ENCODE measurements around the gene ERBB4. TPM values are rescaled to one million over a fixed set of nuclear protein-coding genes. Genes with fewer than 3 reads are reported as not detected.
"Not testable (repeated sequence)": the region's sequence is repeated elsewhere in the genome, so short reads cannot be mapped to it uniquely, and the experiment has no call there.

The ERBB4 gene
- total RNA-seq, 2 donors from 2014 or later = not detected

- Mint-ChIP-seq H3K36me3 (ENCODE audit: insufficient read depth in 2 of 2) (no peaks in the 10 kb centered on the region), H3K4me1 (ENCODE audit: low read depth) (no peaks in the 10 kb centered on the region), H3K4me3 (no peak overlapping the region), H3K9me3 (no peaks in the 10 kb centered on the region), H3K27ac (no peak overlapping the region), H3K27me3 (ENCODE audit: low read depth) (no peaks in the 10 kb centered on the region)
- DNase-seq (peak; percentile 11 to 17), ATAC-seq (replicated peaks in 1 of 2) (peak in 1 of 2 donors; percentile 43)
Observed at GRCh38 chr2:211745295-211746097, 793.1 kb downstream of the ERBB4 start.

GRCh38 chr2:211744379-211744778 lies 794.2 kb downstream of the ERBB4 start:
- Mint-ChIP-seq H3K9me3 (no peaks in the 10 kb centered on the region), H3K4me3 (no peak overlapping the region)

GRCh38 chr2:211741966-211742365 lies 796.6 kb downstream of the ERBB4 start:
- H3K36me3 Mint-ChIP-seq (ENCODE audit: insufficient read depth in 2 of 2) = no peaks in the 10 kb centered on the region
- no peak for DNase-seq
- no peak overlapping the region for H3K4me3 Mint-ChIP-seq
- no peak for ATAC-seq (replicated peaks in 1 of 2)
- H3K27me3 Mint-ChIP-seq (ENCODE audit: low read depth) = no peaks in the 10 kb centered on the region
- no peaks in the 10 kb centered on the region for H3K4me1 Mint-ChIP-seq (ENCODE audit: low read depth)
- no peak overlapping the region for H3K27ac Mint-ChIP-seq
- H3K9me3 Mint-ChIP-seq = no peaks in the 10 kb centered on the region

More at GRCh38 chr2:211744379-211744778, 794.2 kb downstream of the ERBB4 start:
- Mint-ChIP-seq H3K27me3 (ENCODE audit: low read depth) (no peaks in the 10 kb centered on the region), H3K27ac (no peak overlapping the region), H3K36me3 (ENCODE audit: insufficient read depth in 2 of 2) (no peaks in the 10 kb centered on the region), H3K4me1 (ENCODE audit: low read depth) (no peaks in the 10 kb centered on the region)
- DNase-seq (no peak), ATAC-seq (replicated peaks in 1 of 2) (no peak)

GRCh38 chr2:211737282-211737681 lies 801.3 kb downstream of the ERBB4 start:
- ATAC-seq (replicated peaks in 1 of 2) (no peak), DNase-seq (no peak)
- no peak overlapping the region for H3K27ac Mint-ChIP-seq
- H3K4me1 Mint-ChIP-seq (ENCODE audit: low read depth) = no peaks in the 10 kb centered on the region
- no peak overlapping the region for H3K4me3 Mint-ChIP-seq
- H3K9me3 Mint-ChIP-seq = no peaks in the 10 kb centered on the region
- no peaks in the 10 kb centered on the region for H3K27me3 Mint-ChIP-seq (ENCODE audit: low read depth)
- H3K36me3 Mint-ChIP-seq (ENCODE audit: insufficient read depth in 2 of 2) = no peaks in the 10 kb centered on the region

- no peaks in the 10 kb centered on the region for H3K27me3 Mint-ChIP-seq (ENCODE audit: low read depth)
- no peak overlapping the region for H3K27ac Mint-ChIP-seq
- ATAC-seq (replicated peaks in 1 of 2) (no peak), DNase-seq (no peak)
- H3K36me3 Mint-ChIP-seq (ENCODE audit: insufficient read depth in 2 of 2) = no peaks in the 10 kb centered on the region
- no peaks in the 10 kb centered on the region for H3K4me1 Mint-ChIP-seq (ENCODE audit: low read depth)
- no peaks in the 10 kb centered on the region for H3K9me3 Mint-ChIP-seq
- no peak overlapping the region for H3K4me3 Mint-ChIP-seq
Observed at GRCh38 chr2:211730215-211730614, 808.4 kb downstream of the ERBB4 start.

- Mint-ChIP-seq H3K27me3 (ENCODE audit: low read depth) (no peaks in the 10 kb centered on the region), H3K4me1 (ENCODE audit: low read depth) (no peaks in the 10 kb centered on the region), H3K27ac (no peak overlapping the region)
Observed at GRCh38 chr2:211729433-211729832, 809.2 kb downstream of the ERBB4 start.

GRCh38 chr2:211724933-211725332 lies 813.7 kb downstream of the ERBB4 start:
- DNase-seq (no peak), ATAC-seq (replicated peaks in 1 of 2) (no peak)
- Mint-ChIP-seq H3K27ac (no peak overlapping the region), H3K4me1 (ENCODE audit: low read depth) (no peaks in the 10 kb centered on the region), H3K4me3 (no peak overlapping the region), H3K27me3 (ENCODE audit: low read depth) (no peaks in the 10 kb centered on the region), H3K36me3 (ENCODE audit: insufficient read depth in 2 of 2) (no peaks in the 10 kb centered on the region), H3K9me3 (peaks cover 0 to 1% of the 10 kb centered on the region in 2 donors)

More at GRCh38 chr2:211729433-211729832, 809.2 kb downstream of the ERBB4 start:
- DNase-seq (no peak), ATAC-seq (replicated peaks in 1 of 2) (no peak)
- H3K36me3 Mint-ChIP-seq (ENCODE audit: insufficient read depth in 2 of 2) = no peaks in the 10 kb centered on the region
- H3K4me3 Mint-ChIP-seq = no peak overlapping the region
- no peaks in the 10 kb centered on the region for H3K9me3 Mint-ChIP-seq

- Mint-ChIP-seq H3K27ac (no peak overlapping the region), H3K27me3 (ENCODE audit: low read depth) (no peaks in the 10 kb centered on the region), H3K9me3 (peaks cover 0 to 1% of the 10 kb centered on the region in 2 donors), H3K4me1 (ENCODE audit: low read depth) (no peaks in the 10 kb centered on the region), H3K4me3 (no peak overlapping the region), H3K36me3 (ENCODE audit: insufficient read depth in 2 of 2) (no peaks in the 10 kb centered on the region)
- ATAC-seq (replicated peaks in 1 of 2) (no peak), DNase-seq (no peak)
Observed at GRCh38 chr2:211723398-211723797, 815.2 kb downstream of the ERBB4 start.

GRCh38 chr2:211722928-211723327 lies 815.7 kb downstream of the ERBB4 start:
- Mint-ChIP-seq H3K4me3 (no peak overlapping the region), H3K9me3 (peaks cover 0 to 1% of the 10 kb centered on the region in 2 donors), H3K4me1 (ENCODE audit: low read depth) (no peaks in the 10 kb centered on the region), H3K27me3 (ENCODE audit: low read depth) (no peaks in the 10 kb centered on the region), H3K27ac (no peak overlapping the region), H3K36me3 (ENCODE audit: insufficient read depth in 2 of 2) (no peaks in the 10 kb centered on the region)
- DNase-seq = no peak
- ATAC-seq (replicated peaks in 1 of 2) = no peak

- not testable (repeated sequence) for H3K36me3 Mint-ChIP-seq (ENCODE audit: insufficient read depth in 2 of 2); H3K9me3 Mint-ChIP-seq; H3K27me3 Mint-ChIP-seq (ENCODE audit: low read depth); ATAC-seq (replicated peaks in 1 of 2); H3K27ac Mint-ChIP-seq; DNase-seq; H3K4me1 Mint-ChIP-seq (ENCODE audit: low read depth); H3K4me3 Mint-ChIP-seq
Observed at GRCh38 chr2:211721874-211722273, 816.7 kb downstream of the ERBB4 start.

GRCh38 chr2:211709389-211709788 lies 829.2 kb downstream of the ERBB4 start:
- DNase-seq = no peak
- Mint-ChIP-seq H3K36me3 (ENCODE audit: insufficient read depth in 2 of 2) (no peaks in the 10 kb centered on the region), H3K4me1 (ENCODE audit: low read depth) (no peaks in the 10 kb centered on the region), H3K9me3 (peaks cover 0 to 2% of the 10 kb centered on the region in 2 donors), H3K27me3 (ENCODE audit: low read depth) (no peaks in the 10 kb centered on the region), H3K27ac (no peak overlapping the region), H3K4me3 (no peak overlapping the region)
- ATAC-seq (replicated peaks in 1 of 2) = no peak

GRCh38 chr2:211692689-211693088 lies 845.9 kb downstream of the ERBB4 start:
- peaks cover 0 to 5% of the 10 kb centered on the region in 2 donors for H3K9me3 Mint-ChIP-seq

GRCh38 chr2:211690736-211691135 lies 847.9 kb downstream of the ERBB4 start:
- ATAC-seq (replicated peaks in 1 of 2) (no peak), DNase-seq (no peak)
- H3K4me3 Mint-ChIP-seq = no peak overlapping the region
- no peaks in the 10 kb centered on the region for H3K4me1 Mint-ChIP-seq (ENCODE audit: low read depth)
- peaks cover 0 to 1% of the 10 kb centered on the region in 2 donors for H3K36me3 Mint-ChIP-seq (ENCODE audit: insufficient read depth in 2 of 2)
- H3K9me3 Mint-ChIP-seq = peaks cover 0 to 9% of the 10 kb centered on the region in 2 donors
- H3K27ac Mint-ChIP-seq = no peak overlapping the region
- H3K27me3 Mint-ChIP-seq (ENCODE audit: low read depth) = no peaks in the 10 kb centered on the region

More at GRCh38 chr2:211692689-211693088, 845.9 kb downstream of the ERBB4 start:
- Mint-ChIP-seq H3K4me1 (ENCODE audit: low read depth) (no peaks in the 10 kb centered on the region), H3K27me3 (ENCODE audit: low read depth) (no peaks in the 10 kb centered on the region), H3K27ac (no peak overlapping the region), H3K36me3 (ENCODE audit: insufficient read depth in 2 of 2) (no peaks in the 10 kb centered on the region), H3K4me3 (no peak overlapping the region)
- no peak for ATAC-seq (replicated peaks in 1 of 2)
- DNase-seq = no peak

- H3K27ac Mint-ChIP-seq = no peak overlapping the region
- ATAC-seq (replicated peaks in 1 of 2) = no peak
- H3K4me1 Mint-ChIP-seq (ENCODE audit: low read depth) = no peaks in the 10 kb centered on the region
Observed at GRCh38 chr2:211688196-211688595, 850.4 kb downstream of the ERBB4 start.

More at GRCh38 chr2:211688196-211688595, 850.4 kb downstream of the ERBB4 start:
- Mint-ChIP-seq H3K36me3 (ENCODE audit: insufficient read depth in 2 of 2) (peaks cover 0 to 6% of the 10 kb centered on the region in 2 donors), H3K4me3 (no peak overlapping the region), H3K9me3 (peaks cover 4 to 9% of the 10 kb centered on the region in 2 donors), H3K27me3 (ENCODE audit: low read depth) (no peaks in the 10 kb centered on the region)
- DNase-seq = no peak

Data from activated T-cell treated with anti-CD3 and anti-CD28 coated beads, Interleukin-2, amount 50 U/mL, for 72 hours (primary cell).